ENCODE measurements around the gene CYB561A3. TPM values are rescaled to one million over a fixed set of nuclear protein-coding genes. Genes with fewer than 3 reads are reported as not detected.

Gene CYB561A3
- total RNA-seq, 1 donor from 2014 or later, result 8.9 TPM

DNA sequence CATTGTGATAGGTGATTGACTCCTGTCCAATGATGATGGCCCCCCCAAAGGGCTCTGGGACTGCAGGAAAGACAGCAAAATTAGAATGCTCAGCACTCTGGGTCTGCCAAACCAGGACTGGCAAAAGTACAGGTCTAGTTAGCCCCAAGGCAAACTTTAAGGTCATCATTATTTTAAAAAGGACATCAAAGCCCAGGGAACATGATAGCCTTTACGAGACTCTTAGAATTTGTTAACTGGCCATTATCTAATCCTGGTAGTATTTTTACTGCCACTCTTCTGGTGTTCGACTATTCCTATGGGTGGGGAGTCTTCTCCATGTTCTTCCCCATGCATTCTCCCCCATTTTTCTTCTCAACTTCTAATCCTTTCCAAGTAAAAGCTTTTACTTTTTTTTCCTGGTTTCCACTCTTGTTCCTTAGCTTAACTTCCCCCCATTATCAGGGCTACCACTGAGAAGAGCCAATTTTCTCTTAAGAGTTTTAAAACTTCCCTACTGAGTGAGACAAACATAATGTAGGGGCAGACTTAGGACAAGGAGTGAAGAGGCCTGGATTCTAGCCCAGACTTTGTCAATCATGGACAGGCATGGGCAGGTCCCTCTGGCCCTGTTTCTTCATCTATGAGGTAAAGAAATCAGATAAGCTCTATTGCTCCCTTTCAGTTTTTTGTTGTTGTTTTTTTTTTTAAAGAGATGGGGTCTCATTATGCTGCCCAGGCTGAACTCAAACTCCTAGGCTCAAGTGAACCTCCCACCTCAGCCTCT, 35.9 kb downstream of the CYB561A3 start:
- DNase-seq, result no peak

DNA sequence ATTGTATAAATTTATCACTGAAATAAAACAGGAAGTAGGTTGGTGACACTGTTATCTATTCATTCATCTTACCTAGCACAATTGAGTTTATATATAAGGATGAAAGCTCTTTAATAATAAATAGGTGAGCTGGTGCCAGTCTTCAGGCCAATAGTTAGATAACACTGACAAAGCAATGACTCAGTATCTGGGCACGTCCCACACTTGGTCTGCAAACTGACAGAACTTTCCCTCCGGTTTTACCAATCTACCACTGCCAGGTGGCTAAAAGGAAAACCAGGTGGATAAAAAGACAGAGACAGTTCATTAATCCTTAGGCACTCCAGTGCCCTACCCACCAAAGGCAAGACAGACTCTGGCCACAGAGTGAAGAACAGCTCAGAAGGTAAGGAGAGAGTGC, 46.4 kb downstream of the CYB561A3 start:
- no peak for DNase-seq

DNA sequence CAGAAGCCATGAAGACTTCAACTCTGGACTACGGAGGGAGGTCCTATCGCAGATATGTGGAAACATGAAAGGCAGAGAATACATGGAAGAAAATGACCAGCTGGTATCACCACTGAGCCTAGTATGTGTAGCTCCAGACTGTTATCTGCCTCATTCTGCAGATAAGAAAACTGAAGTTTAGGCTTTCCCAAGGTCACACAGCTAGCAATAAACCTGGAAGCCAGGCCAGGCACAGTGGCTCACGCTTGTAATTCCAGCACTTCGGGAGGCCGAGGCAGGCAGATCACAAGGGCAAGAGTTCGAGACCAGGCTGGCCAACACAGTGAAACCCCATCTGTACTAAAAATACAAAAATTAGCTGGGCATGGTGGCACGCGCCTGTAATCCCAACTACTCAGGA, 50.9 kb downstream of the CYB561A3 start:
- no peak for DNase-seq

DNA sequence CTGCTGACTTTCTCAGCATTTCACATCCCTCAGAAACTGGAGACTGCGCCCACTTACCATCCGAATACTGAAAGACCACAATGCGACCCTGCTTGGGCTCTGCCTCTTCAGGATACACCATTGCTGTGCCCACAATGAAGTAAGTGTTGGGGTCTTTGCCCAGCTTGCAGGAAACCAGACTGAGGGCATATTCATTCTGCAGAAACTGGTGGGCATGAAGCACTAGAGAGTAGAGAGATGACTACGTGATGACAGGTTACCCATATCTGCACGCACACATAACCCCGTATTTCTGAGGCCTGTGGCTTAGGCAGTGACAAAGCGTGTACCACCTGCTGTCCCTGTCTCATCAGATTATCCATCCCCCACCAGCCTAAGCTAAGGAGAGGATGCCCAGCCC, 51.9 kb downstream of the CYB561A3 start:
- DNase-seq, result no peak

DNA sequence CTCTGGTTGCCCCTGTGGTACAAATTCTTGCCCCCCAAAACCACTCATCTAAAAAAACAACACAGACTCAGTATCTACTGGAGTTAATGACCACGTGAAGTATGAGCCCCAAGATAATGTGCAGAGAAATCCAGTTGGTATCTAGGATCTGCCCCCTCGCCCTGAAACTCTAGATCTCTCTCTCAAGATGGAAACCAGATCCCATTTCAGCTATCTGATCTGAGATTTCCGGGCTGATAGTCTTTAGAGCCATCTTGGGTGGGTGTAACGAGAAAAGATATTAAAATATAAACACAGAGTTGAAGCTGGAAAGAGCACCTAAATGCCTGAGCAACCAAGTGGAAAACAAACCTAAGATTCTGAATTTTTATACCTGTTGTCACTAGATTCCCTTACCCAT, 52.5 kb downstream of the CYB561A3 start:
- no peak for DNase-seq

DNA sequence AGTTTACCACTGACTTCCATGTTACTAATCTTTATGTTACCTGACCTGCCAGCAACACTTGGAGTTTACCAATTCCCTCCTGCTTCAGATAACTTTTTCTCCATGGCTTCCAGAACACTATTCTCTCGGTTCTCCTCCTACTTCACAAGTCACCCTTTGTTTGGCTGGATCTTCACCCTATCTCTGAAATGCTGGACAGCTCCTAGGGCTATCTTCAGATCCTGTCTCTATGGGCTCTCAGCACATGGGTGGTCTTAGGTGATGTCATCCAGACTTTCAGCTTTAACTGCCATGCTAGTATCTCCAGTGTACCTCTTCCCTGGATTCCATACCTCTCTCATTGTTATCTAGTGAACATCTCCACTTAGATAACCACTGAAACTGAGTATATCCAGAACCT, 54.3 kb downstream of the CYB561A3 start:
- no peak for DNase-seq

DNA sequence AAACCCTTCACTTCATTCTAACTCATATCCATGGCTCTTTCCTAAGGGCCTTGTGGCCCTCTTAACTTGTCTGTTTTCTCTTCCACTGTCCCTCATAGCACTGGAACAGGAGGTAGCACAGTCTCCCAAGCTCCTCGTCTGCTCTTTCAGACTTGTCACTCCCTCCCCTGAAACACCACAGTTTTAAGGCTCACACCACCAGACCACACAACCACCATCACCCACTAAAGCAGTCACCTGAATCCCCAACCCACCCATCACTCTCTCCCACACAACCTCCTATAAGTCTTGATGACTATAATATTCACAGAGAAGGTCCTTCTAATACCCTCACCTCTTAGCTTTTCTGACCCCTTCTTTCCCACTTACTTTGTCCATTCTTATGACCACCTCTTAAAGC, 55.5 kb downstream of the CYB561A3 start:
- DNase-seq, result no peak

DNA sequence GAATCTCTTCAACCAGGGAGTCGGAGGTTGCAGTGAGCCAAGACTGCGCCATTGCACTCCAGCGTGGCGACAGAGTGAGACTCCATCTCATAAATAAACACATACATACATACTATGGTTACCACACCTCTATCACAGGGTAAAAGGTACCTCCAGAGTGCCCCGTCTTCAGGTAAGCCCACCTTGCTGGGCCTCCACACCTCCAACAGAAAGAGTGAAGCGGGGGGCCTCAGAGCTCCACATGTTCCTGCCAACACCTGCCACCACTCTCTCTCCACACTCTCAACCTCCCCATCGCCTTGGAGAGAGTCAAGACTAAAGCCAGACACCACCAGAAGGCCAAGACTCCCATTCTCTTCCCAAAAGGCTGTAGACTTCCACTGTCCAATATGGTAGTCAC, 56.3 kb downstream of the CYB561A3 start:
- no peak for DNase-seq

DNA sequence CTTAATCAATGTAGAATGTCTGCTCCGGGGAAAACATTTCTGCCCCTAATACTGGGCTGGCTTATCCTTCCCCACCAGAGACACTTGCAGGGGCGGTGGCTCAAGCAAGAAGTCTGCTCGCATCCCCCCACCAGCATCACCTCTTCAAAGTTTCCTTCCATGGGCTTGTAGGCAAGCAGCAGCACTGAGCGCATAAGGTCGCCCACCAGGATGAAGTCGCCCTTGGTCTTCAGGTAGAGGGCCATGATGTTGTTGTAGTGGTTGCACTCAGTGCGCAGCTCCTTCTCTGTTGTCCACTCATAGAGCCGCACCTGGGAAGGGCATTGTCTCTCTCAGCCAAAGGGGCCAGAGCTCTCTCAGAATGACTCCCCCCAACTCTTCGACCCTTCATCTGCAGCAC, 58.0 kb downstream of the CYB561A3 start:
- DNase-seq, result no peak

DNA sequence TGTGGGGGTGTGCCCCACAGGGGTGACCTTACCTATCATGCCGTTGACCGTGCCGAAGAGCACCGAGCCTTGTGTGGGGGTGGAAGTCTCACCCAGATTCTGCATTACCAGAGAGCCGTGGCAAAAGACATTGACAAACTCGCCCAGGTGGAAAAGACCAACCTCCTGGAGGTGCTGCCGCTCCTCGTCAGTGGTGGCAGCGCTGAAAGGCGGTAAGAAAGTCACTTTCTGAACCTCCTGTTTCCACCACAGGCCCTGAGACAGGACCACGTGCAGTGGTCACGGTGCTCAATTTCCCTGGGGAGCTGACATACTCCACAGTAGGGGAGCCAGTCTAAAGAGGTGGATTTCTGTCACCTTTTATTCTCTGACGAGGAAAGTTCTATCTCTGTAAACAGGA, 59.1 kb downstream of the CYB561A3 start:
- DNase-seq, result no peak

Other genes starting within 250 kb of the CYB561A3 start
- 4.5 TPM for gene VPS37C, start 200.5 kb downstream of the CYB561A3 start, total RNA-seq
- 0.31 TPM for gene PGA3, start 158.4 kb downstream of the CYB561A3 start, total RNA-seq
- gene PGA4, start 139.5 kb downstream of the CYB561A3 start, total RNA-seq, result 0.31 TPM
- not detected for gene PGA5, start 120.7 kb downstream of the CYB561A3 start, total RNA-seq
- 2.7 TPM for gene VWCE, start 66.6 kb downstream of the CYB561A3 start, total RNA-seq
- gene DDB1, start 28.8 kb downstream of the CYB561A3 start, total RNA-seq, result 210 TPM
- 10.6 TPM for gene TKFC, start 28.7 kb downstream of the CYB561A3 start, total RNA-seq
- gene TMEM138, start 492 bp upstream of the CYB561A3 start, total RNA-seq, result 24.2 TPM
- 10.1 TPM for gene TMEM216, start 30.7 kb upstream of the CYB561A3 start, total RNA-seq
- gene CPSF7, start 68.1 kb upstream of the CYB561A3 start, total RNA-seq, result 25.1 TPM
- 27.6 TPM for gene SDHAF2, start 68.2 kb upstream of the CYB561A3 start, total RNA-seq
- gene LRRC10B, start 146.9 kb upstream of the CYB561A3 start, total RNA-seq, result 3.1 TPM
- 15.1 TPM for gene SYT7, start 219.2 kb upstream of the CYB561A3 start, total RNA-seq

Measured in occipital lobe (tissue), 2 donors.